Left lobe of liver (tissue), 2 donors: ENCODE measurements around the gene ATP5PB. TPM values are rescaled to one million over a fixed set of nuclear protein-coding genes. Genes with fewer than 3 reads are reported as not detected.

Experiments used
- ATAC-seq: fragments of 200-7000 bp; cut with Tn5 transposase; one replicate; pipeline ENCODE4 v1.9.1; 2020; ENCODE audit warnings: mild to moderate bottlenecking, moderate library complexity
- DNase-seq: peaks from one replicate; pipeline ENCODE4 v3.0.0-alpha.2; 2020; ENCODE audit warnings: low spot score
- total RNA-seq: library from RNA; stranded (reverse); gene quantifications from one replicate; pipeline ENCODE4 v1.2.1, GENCODE V29; 2021
- donor health status: DM: no; HTN: no; CAD: no; lungs with moderate emphysema.
- donor health status: DM: no; HTN: yes; CAD: no.

The ATP5PB gene
- total RNA-seq, 1 donor from 2014 or later = 130 TPM

DNA sequence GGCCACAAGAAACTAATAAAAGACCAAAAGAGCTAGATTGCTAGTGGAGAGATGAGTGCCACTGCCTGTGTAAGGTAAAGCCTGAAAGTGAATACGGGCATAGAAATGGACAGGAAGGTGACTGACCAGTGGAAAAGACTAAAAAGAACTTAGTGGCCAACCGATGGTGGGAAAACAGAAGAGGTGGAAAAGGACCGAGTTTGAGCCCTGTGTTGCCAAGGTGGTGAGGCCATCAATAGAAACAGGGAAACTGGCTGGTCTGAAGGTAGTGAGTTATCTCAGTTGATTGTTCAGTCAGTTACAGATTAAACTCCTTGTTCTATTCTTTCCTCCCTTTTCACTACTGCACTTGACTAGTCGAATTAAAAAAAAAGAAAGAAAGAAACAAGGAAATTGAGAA, 2.7 kb upstream of the ATP5PB start:
- ATAC-seq (no peak), DNase-seq (no peak)

GRCh38 chr1:111446967-111447892, 2.0 kb upstream of the ATP5PB start:
- no peak for DNase-seq
- ATAC-seq = no peak

GRCh38 chr1:111448482-111448917, 764 bp upstream of the ATP5PB start:
- DNase-seq = no peak

GRCh38 chr1:111449703-111450017, 396 bp downstream of the ATP5PB start:
- ATAC-seq (no peak), DNase-seq (no peak)

More at GRCh38 chr1:111448482-111448917, 764 bp upstream of the ATP5PB start:
- ATAC-seq = peak; percentile 16

DNA sequence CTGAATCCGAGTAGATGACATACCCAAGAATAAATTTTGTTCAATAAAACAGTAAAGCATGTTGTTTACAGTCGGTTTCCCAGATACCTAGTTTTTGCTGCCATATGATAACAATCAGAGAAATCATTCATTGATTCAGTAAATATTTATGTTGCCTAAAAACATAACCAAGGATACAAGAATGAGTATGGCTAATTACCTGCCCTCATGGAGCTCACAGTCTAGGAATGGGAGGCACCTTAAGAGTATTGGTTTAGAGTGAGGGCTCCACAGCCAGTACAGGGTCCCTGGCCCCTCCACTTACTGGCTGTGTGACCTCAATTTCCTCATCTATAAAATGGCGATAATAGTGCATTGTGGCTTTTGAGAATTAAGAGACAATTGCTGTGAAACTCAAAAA, 921 bp downstream of the ATP5PB start:
- no peak for DNase-seq
- ATAC-seq = no peak

- DNase-seq (no peak), ATAC-seq (no peak)
These were observed 3.3 kb downstream of the ATP5PB start for GRCh38 chr1:111452581-111452980.

GRCh38 chr1:111453706-111454105, 4.4 kb downstream of the ATP5PB start:
- DNase-seq (no peak), ATAC-seq (no peak)

GRCh38 chr1:111454859-111455641, 5.8 kb downstream of the ATP5PB start:
- no peak for DNase-seq
- ATAC-seq = no peak

DNA sequence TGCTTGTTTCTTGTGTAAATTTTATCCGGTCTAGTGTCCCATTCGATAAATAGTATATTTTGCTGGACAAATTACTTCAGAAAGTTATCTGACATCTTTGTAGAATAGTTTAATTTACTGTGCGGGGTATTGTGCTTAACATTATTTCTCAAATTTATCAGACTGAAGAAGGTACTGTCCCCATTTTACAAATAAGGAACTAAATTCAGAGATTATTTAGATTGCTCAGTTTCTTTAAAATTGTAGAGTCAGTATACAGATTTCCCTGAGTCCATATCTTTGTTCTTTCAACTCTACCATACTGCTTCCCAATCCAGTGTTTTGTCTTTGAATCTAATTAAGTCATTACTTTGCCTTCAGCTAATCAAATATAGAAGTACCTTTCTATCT, 6.4 kb downstream of the ATP5PB start:
- DNase-seq = no peak
- ATAC-seq = no peak

DNA sequence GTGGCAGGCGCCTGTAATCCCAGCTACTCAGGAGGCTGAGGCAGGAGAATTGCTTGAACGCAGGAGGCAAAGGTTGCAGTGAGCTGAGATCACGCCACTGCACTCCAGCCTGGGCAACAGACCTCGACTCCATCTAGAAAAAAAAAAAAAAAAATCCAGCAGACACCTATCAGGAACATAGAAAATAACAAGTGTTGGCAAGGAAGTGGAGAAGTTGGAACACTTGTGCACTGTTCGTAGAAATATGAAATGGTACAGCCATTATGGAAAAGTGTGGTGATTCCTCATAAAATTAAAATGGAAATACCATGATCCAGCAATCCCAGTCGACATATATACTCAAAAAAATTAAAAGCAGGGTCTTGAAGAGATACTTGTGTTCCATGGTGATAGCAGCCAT, 12.5 kb downstream of the ATP5PB start:
- ATAC-seq (no peak), DNase-seq (no peak)

DNA sequence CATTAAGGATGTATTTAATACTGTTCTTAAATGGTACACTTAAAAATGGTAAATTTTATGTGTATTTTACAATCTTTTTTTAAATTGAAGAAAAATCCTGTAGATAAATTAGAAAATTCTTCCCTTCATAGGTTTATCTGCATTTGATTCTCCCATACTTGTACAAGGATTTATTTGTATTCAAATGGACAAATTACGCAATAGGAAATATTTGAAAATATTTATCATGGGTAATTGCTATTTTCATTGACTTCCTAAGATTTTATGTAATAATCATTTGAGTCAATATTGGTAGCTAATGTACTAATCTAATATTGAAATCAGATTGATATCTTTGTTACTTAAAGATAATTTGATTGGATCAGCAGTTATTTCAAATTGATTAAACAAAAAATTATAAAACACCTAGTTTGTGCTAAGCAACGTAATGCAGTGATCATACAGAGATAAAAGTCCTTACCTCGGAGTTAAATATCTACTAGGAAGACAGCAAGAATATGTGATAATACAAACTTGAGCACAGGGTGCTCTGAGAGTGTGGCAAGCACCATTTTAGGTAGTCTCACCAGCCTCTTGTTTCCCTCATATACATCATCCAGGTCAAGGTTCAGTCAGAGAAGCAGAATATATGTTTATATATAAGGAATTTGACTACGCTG, 13.2 kb downstream of the ATP5PB start:
- DNase-seq (no peak), ATAC-seq (no peak)

GRCh38 chr1:111463029-111463683, 13.9 kb downstream of the ATP5PB start:
- no peak for ATAC-seq
- DNase-seq = no peak

DNA sequence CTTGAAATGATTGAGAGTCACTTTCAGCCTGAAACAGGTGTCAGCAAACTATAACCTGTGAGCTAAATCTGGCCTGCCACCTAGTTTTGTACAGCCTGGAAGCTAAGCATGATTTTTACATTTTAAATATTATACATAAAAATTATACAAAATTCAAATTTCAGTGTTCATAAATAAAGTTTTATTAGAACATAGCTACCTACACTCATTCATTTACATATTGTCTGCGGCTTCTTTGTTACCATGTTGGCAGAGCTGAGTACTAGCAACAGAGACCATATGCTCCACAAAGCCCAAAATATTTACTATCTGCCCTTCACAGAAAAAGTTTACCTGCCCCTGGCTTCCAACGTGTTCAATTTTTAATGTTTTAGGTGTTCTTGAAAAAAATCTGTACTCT, 16.5 kb downstream of the ATP5PB start:
- DNase-seq (no peak), ATAC-seq (no peak)

DNA sequence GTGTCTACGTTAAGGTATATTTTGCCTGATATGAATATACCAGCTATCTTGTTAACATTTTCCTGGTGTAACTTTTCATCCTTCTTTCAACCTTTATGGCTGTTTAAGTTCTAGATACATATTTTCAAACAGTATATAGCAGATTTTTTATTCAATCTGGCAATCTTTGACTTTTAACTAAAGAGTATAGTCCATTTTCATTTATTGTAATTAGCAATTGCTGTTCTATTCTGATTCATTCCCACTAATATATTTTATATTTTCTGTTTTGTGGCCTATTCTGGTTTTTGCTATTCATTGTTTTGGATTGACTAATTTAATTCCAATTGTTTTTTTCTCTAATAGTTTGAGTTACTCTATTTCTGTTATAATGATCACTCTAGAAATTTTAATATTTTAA, 17.2 kb downstream of the ATP5PB start:
- ATAC-seq (no peak), DNase-seq (no peak)

DNA sequence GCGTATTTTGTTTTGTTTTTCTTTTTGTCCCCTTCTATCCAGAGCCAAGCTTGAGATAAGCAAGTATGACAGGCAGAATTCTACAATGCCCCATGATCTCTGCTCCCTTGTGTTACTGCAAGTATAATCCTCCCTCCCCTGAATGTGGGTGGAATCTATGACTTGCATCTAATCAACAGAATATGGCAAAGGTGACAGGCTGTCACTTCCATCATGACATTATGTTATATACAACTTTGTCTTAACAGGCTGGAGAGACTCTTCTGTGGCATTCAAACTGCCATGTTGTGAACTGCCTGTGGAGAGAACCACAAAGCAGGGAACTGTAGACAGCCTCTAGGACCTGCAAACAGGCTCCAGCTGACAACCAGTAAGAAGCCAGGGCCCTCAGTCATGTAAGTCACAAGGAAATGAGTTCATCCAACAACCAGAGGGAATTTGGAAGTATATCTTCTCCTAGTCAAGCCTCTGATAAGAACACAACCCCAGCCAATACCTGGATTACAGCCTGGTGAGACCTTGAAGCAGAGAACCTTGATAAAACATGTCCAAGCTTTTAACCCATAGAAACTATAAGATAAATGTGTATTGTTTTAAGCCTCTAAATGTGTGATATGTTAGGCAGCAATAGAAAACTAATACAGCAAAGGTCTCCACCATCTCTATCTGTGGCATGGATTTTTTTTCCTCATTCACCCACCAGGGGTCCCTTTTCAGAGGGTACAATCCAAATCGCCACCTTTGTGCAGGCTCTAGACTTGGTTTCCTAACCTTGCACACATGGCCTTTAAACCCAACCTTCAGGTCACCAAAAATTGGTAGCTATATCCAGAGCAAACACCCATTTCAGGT, 18.8 kb downstream of the ATP5PB start:
- DNase-seq = no peak
- no peak for ATAC-seq

- ATAC-seq (no peak), DNase-seq (no peak)
These were observed 19.4 kb downstream of the ATP5PB start for GRCh38 chr1:111468717-111469100.

- DNase-seq (no peak), ATAC-seq (no peak)
These were observed 20.3 kb downstream of the ATP5PB start for GRCh38 chr1:111469539-111469938.

DNA sequence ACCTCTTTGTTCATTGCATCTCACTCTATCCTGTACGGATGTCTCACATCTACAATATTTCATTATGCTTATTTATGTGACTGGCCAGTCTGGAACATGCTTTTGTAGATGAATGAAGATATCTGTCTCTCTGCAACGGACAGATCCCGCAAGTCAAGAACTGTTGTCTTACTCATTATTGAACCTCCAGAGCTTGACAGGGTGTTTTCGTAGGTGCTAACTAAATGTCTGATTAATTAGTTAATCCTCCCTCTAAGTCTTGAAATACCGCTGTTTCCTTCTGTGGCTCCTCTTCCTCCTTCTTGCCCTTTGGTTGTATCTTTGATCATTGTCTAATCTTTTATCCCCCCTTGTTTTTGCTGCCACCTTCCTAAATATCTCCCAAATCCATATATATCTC, 21.3 kb downstream of the ATP5PB start:
- no peak for DNase-seq
- no peak for ATAC-seq

DNA sequence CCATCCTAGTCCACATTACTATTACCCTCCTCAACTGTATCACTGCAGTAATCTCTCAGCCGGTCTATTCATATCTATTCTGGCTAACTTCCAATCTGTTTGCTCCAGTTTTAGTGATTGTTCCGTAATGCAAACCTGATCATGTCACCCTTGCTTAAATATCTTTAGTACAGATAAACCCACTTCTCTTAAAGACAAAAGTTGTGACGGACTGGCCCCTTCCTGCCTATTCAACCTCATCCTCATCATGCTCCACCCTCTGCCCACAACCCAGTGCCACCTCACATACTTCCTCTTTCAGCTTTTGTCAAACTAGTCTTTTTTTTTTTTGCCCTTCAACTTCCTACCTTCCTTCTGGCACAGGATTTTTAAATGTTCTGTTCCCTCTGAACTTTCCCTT, 21.7 kb downstream of the ATP5PB start:
- ATAC-seq (peak; percentile 43), DNase-seq (no peak)

DNA sequence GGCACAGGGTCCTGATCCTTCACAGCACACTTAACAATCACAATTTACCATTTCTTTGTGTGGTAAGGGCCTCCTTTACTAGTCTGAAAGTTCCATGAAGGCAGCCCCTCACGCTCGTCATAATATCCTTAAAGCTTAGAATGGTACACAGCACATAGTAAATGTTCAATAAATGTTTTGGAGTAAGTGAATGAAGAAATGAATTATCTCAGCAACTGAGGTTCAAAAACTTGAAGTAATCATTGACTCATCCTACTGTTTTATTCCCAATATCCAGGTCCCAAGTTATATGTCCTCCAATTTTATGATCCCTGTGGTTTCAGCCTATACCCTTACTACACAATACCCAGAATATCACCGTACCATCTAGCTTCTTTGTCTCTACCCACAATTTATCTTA, 22.3 kb downstream of the ATP5PB start:
- ATAC-seq (no peak), DNase-seq (no peak)
